ENCODE results near the gene ETNK1. TPM values are rescaled to one million over a fixed set of nuclear protein-coding genes. Genes with fewer than 3 reads are reported as not detected.

The ETNK1 gene
- polyA plus RNA-seq, 1 of the 3 experiments (the other 2 are of a cell fraction): 7.9 TPM

DNA sequence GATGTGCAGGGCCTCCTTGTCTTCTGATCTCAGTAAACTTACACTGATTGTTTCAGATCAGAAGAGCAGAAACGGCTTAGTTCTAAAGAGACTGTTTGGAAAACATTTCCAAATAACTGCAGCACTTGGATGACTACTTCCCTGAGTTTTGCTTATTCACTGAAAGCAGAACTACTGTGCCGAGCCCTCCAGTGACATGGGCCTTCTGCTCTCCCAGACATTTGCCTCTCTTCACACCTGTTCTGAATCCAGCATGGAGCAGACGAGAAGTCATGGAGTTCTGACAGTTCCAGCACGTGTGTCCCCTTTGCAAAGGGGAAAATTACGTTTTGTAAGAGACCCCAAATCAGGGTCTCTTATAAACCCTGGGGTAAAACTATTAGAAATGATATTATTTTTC is 31.4 kb downstream of the ETNK1 start:
- no peak overlapping the region for H3K9ac ChIP-seq
- ChIA-PET POLR2A (no interaction called here), CTCF (interaction anchor here (1.1 to 2.4 kb wide), 3 partner anchors 12 to 28 kb away, joined by 3 to 9 read pairs (median 4); no protein-coding TSS in a partner anchor)
- no peaks in the 10 kb centered on the region for H3K27me3 ChIP-seq (ENCODE audit: insufficient read depth)
- H3K27ac ChIP-seq (ENCODE audit: low read depth in 2 of 2, low read length in 1 of 2): no peak overlapping the region
- no peak overlapping the region for H3K4me2 ChIP-seq
- peaks cover 3% of the 10 kb centered on the region for H3F3A ChIP-seq (replicated peaks; ENCODE audit: insufficient read depth)
- H3K4me3 ChIP-seq (ENCODE audit: low read depth in 2 of 2, low read length in 1 of 2): no peak overlapping the region
- no peaks in the 10 kb centered on the region for H3K9me3 ChIP-seq
- H2AFZ ChIP-seq (ENCODE audit: low read depth): no peak overlapping the region
- TF ChIP-seq POLR2AphosphoS5 (IDR thresholded peaks at IDR 0.05; ENCODE audit: low read depth, low read length): no peak
- TF ChIP-seq, protein P1, sequence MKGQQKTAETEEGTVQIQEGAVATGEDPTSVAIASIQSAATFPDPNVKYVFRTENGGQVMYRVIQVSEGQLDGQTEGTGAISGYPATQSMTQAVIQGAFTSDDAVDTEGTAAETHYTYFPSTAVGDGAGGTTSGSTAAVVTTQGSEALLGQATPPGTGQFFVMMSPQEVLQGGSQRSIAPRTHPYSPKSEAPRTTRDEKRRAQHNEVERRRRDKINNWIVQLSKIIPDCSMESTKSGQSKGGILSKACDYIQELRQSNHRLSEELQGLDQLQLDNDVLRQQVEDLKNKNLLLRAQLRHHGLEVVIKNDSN (IDR thresholded peaks at IDR 0.05; ENCODE audit: borderline replicate concordance, low read depth): no peak
- no peak for TF ChIP-seq GATA2 (CRISPR knock-in tag; IDR thresholded peaks at IDR 0.05)
- TF ChIP-seq JUND (IDR thresholded peaks at IDR 0.05): no peak
- TF ChIP-seq, protein P2, sequence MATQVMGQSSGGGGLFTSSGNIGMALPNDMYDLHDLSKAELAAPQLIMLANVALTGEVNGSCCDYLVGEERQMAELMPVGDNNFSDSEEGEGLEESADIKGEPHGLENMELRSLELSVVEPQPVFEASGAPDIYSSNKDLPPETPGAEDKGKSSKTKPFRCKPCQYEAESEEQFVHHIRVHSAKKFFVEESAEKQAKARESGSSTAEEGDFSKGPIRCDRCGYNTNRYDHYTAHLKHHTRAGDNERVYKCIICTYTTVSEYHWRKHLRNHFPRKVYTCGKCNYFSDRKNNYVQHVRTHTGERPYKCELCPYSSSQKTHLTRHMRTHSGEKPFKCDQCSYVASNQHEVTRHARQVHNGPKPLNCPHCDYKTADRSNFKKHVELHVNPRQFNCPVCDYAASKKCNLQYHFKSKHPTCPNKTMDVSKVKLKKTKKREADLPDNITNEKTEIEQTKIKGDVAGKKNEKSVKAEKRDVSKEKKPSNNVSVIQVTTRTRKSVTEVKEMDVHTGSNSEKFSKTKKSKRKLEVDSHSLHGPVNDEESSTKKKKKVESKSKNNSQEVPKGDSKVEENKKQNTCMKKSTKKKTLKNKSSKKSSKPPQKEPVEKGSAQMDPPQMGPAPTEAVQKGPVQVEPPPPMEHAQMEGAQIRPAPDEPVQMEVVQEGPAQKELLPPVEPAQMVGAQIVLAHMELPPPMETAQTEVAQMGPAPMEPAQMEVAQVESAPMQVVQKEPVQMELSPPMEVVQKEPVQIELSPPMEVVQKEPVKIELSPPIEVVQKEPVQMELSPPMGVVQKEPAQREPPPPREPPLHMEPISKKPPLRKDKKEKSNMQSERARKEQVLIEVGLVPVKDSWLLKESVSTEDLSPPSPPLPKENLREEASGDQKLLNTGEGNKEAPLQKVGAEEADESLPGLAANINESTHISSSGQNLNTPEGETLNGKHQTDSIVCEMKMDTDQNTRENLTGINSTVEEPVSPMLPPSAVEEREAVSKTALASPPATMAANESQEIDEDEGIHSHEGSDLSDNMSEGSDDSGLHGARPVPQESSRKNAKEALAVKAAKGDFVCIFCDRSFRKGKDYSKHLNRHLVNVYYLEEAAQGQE (IDR thresholded peaks at IDR 0.05; ENCODE audit: low read depth, low read length): no peak
- no peak for TF ChIP-seq NFIC (IDR thresholded peaks at IDR 0.05; ENCODE audit: borderline replicate concordance)
- no peak for TF ChIP-seq FOXM1 (IDR thresholded peaks at IDR 0.05; ENCODE audit: low read depth)
- TF ChIP-seq, protein P3, sequence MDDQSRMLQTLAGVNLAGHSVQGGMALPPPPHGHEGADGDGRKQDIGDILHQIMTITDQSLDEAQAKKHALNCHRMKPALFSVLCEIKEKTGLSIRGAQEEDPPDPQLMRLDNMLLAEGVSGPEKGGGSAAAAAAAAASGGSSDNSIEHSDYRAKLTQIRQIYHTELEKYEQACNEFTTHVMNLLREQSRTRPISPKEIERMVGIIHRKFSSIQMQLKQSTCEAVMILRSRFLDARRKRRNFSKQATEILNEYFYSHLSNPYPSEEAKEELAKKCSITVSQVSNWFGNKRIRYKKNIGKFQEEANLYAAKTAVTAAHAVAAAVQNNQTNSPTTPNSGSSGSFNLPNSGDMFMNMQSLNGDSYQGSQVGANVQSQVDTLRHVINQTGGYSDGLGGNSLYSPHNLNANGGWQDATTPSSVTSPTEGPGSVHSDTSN (IDR thresholded peaks at IDR 0.05): no peak
- TF ChIP-seq MXI1 (IDR thresholded peaks at IDR 0.05; ENCODE audit: low read depth, low read length): no peak
- no peak for TF ChIP-seq RCOR1 (IDR thresholded peaks at IDR 0.05; ENCODE audit: low read length)
- TF ChIP-seq, protein P4, sequence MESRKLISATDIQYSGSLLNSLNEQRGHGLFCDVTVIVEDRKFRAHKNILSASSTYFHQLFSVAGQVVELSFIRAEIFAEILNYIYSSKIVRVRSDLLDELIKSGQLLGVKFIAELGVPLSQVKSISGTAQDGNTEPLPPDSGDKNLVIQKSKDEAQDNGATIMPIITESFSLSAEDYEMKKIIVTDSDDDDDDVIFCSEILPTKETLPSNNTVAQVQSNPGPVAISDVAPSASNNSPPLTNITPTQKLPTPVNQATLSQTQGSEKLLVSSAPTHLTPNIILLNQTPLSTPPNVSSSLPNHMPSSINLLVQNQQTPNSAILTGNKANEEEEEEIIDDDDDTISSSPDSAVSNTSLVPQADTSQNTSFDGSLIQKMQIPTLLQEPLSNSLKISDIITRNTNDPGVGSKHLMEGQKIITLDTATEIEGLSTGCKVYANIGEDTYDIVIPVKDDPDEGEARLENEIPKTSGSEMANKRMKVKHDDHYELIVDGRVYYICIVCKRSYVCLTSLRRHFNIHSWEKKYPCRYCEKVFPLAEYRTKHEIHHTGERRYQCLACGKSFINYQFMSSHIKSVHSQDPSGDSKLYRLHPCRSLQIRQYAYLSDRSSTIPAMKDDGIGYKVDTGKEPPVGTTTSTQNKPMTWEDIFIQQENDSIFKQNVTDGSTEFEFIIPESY (IDR thresholded peaks at IDR 0.05; ENCODE audit: borderline replicate concordance, low read depth): no peak
- no peak for TF ChIP-seq FOSL2 (IDR thresholded peaks at IDR 0.05; ENCODE audit: borderline replicate concordance, low read depth)
- no peak for TF ChIP-seq EP300 (IDR thresholded peaks at IDR 0.05; ENCODE audit: borderline replicate concordance in 1 of 2, low read depth in 1 of 2, low read length in 1 of 2)
- TF ChIP-seq EZH2phosphoT487 (IDR thresholded peaks at IDR 0.05; ENCODE audit: borderline replicate concordance, low read depth): no peak
- TF ChIP-seq, protein P5, sequence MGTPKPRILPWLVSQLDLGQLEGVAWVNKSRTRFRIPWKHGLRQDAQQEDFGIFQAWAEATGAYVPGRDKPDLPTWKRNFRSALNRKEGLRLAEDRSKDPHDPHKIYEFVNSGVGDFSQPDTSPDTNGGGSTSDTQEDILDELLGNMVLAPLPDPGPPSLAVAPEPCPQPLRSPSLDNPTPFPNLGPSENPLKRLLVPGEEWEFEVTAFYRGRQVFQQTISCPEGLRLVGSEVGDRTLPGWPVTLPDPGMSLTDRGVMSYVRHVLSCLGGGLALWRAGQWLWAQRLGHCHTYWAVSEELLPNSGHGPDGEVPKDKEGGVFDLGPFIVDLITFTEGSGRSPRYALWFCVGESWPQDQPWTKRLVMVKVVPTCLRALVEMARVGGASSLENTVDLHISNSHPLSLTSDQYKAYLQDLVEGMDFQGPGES (IDR thresholded peaks at IDR 0.05; ENCODE audit: low read depth, low read length): no peak
- TF ChIP-seq, protein P6, sequence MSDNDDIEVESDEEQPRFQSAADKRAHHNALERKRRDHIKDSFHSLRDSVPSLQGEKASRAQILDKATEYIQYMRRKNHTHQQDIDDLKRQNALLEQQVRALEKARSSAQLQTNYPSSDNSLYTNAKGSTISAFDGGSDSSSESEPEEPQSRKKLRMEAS (IDR thresholded peaks at IDR 0.05; ENCODE audit: low read depth): no peak
- TF ChIP-seq FOXJ3 (CRISPR knock-in tag; IDR thresholded peaks at IDR 0.05): no peak
- peaks cover 18 to 26% of the 10 kb centered on the region in 2 experiments for H3K36me3 ChIP-seq (replicated peaks in 1 of 2; ENCODE audit: control insufficient read depth in 1 of 2, insufficient read depth in 2 of 2, low read length in 1 of 2)
- H3K9me2 ChIP-seq: no peaks in the 10 kb centered on the region
- H3K4me1 ChIP-seq (ENCODE audit: control insufficient read depth in 1 of 2, insufficient read depth in 2 of 2, low read depth in 1 of 2, low read length in 1 of 2): peaks cover 0 to 8% of the 10 kb centered on the region in 2 experiments; a peak in 3 of 4 replicates
- H3K79me2 ChIP-seq (ENCODE audit: insufficient read depth): peaks cover 25% of the 10 kb centered on the region; the same call in 1 of the 2 replicates
- DNase-seq: no peak
- no peaks in the 10 kb centered on the region for H4K20me1 ChIP-seq (ENCODE audit: insufficient read depth)
- 92% methylated on average over 5 of the region's 5 CpGs for WGBS (ENCODE audit: low lambda C conversion rate)

Data from SK-N-SH (cell line).